NB4 (cell line): ENCODE data around the gene LRMDA.

ENCODE experiments used
- MYC ChIP-seq: IDR thresholded peaks from 2 replicates; pipeline ENCODE4 v1.6.1; 2011; ENCODE audit warnings: low read depth, low read length
- POLR2A ChIP-seq: IDR thresholded peaks from 2 replicates; pipeline ENCODE4 v1.6.1; 2011; ENCODE audit warnings: mild to moderate bottlenecking; ENCODE audit not compliant: insufficient read length; ENCODE audit errors: extremely low read depth
- TF ChIP-seq, protein P1 (sequence below): IDR thresholded peaks from one replicate; pipeline ENCODE4 v1.5.1; 2012; ENCODE audit warnings: low read depth, low read length
- TF ChIP-seq, protein P2 (sequence below): IDR thresholded peaks from 2 replicates; pipeline ENCODE4 v1.6.1; 2011; ENCODE audit warnings: low read depth, low read length

DNA sequence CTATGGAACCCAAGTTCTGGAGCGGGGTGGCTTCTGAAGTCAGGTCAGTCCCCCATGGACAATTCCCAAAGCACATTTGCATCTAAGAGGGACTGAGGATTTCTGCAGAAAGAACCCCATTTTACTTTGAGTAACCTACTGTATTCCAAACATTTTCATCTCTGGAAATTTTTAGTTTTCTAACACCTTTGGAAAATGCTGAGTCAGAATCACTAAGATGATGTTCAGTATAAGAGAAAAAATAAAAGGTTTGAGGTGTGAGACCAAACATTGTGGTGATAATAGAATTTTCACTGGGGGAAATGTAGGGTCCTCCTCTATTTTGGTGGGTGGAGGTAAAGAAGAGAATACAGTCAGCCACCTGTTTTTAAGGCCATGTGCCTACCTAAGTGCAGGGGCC is 227.1 kb downstream of the LRMDA start:
- TF ChIP-seq POLR2A (no peak), MYC (no peak)
- TF ChIP-seq, protein P1, sequence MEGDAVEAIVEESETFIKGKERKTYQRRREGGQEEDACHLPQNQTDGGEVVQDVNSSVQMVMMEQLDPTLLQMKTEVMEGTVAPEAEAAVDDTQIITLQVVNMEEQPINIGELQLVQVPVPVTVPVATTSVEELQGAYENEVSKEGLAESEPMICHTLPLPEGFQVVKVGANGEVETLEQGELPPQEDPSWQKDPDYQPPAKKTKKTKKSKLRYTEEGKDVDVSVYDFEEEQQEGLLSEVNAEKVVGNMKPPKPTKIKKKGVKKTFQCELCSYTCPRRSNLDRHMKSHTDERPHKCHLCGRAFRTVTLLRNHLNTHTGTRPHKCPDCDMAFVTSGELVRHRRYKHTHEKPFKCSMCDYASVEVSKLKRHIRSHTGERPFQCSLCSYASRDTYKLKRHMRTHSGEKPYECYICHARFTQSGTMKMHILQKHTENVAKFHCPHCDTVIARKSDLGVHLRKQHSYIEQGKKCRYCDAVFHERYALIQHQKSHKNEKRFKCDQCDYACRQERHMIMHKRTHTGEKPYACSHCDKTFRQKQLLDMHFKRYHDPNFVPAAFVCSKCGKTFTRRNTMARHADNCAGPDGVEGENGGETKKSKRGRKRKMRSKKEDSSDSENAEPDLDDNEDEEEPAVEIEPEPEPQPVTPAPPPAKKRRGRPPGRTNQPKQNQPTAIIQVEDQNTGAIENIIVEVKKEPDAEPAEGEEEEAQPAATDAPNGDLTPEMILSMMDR = no peak
- TF ChIP-seq, protein P2, sequence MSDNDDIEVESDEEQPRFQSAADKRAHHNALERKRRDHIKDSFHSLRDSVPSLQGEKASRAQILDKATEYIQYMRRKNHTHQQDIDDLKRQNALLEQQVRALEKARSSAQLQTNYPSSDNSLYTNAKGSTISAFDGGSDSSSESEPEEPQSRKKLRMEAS = no peak
